Activated T-helper 1 cell treated with anti-CD3 and anti-CD28 coated beads, Interleukin-12 subunit alpha, Interleukin-12 subunit beta, Interleukin-2, Interleukin-4 antibody, amounts not matched to agents 30 ng/mL and 10 ng/mL and 1 ng/mL, durations not matched to agents 14 hours and 24 hours and 36 hours (primary cell): ENCODE results near the gene MXRA8. TPM values are rescaled to one million over a fixed set of nuclear protein-coding genes. Genes with fewer than 3 reads are reported as not detected.

Source experiments
- DNase-seq: peaks from one replicate; pipeline ENCODE4 v3.0.0; 2021; ENCODE audit warnings: low spot score
- H3K27ac Mint-ChIP-seq: one replicate; pipeline ENCODE4 v1.8.0; 2021; ENCODE audit warnings: mild to moderate bottlenecking, mixed read lengths
- H3K27me3 Mint-ChIP-seq: one replicate; pipeline ENCODE4 v1.8.0; 2022; ENCODE audit warnings: mild to moderate bottlenecking, moderate library complexity, mixed read lengths; ENCODE audit not compliant: insufficient read depth
- H3K36me3 Mint-ChIP-seq: one replicate; pipeline ENCODE4 v1.8.0; 2021; ENCODE audit warnings: low read depth, mixed read lengths
- H3K4me1 Mint-ChIP-seq: one replicate; pipeline ENCODE4 v1.8.0; 2021; ENCODE audit warnings: low read depth, mixed read lengths
- H3K4me3 Mint-ChIP-seq: one replicate; pipeline ENCODE4 v1.8.0; 2021; ENCODE audit warnings: mild to moderate bottlenecking, moderate library complexity, mixed read lengths
- H3K9me3 Mint-ChIP-seq: one replicate; pipeline ENCODE4 v1.8.0; 2021; ENCODE audit warnings: mixed read lengths
- intact Hi-C: fragments of 100-400 bp; cut with micrococcal nuclease; formaldehyde crosslinking; loops from one replicate; pipeline ENCODE4 v1.15.1; 2024
- total RNA-seq: library from RNA; stranded (reverse); gene quantifications from 2 replicates; pipeline ENCODE4 v1.2.3, GENCODE V29; 2022

The MXRA8 gene
- total RNA-seq, 1 donor from 2014 or later: 0.18 TPM

DNA sequence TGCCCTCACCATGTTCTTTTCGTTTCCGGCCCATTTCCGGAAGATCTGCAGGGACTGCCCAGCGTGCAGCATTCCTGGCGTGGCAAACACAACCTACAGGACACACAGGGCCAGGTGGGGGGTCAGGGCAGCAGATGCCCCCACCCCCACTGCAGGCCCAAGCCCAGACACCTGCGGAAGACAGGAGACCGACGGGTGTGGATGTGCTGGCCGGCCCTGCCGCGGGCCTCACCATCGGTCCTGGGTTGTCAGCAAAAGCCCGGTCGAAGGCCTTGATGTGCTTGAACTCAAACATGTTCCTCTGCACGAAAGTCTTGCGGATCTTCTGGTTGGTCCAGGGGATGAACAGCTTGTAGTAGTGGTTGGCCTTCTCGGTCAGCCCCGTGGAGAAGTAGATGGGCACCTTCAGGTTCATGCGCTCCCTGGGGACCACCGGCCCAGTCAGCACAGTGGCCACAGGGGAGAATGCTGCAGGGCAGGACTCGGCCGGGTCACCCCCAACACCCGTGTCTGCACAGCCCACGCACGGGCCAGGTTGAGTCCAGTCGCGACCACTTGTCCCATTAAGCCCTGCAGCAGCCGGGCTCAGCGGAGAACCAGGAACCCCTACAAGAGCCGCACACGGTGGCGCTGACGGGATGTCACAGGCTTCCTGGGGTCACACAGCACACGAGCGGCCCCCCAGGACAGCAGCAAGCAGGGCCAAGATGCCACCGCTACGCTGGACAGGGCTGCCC, 44.7 kb downstream of the MXRA8 start:
- peaks cover 14% of the 10 kb centered on the region for H3K36me3 Mint-ChIP-seq

DNA sequence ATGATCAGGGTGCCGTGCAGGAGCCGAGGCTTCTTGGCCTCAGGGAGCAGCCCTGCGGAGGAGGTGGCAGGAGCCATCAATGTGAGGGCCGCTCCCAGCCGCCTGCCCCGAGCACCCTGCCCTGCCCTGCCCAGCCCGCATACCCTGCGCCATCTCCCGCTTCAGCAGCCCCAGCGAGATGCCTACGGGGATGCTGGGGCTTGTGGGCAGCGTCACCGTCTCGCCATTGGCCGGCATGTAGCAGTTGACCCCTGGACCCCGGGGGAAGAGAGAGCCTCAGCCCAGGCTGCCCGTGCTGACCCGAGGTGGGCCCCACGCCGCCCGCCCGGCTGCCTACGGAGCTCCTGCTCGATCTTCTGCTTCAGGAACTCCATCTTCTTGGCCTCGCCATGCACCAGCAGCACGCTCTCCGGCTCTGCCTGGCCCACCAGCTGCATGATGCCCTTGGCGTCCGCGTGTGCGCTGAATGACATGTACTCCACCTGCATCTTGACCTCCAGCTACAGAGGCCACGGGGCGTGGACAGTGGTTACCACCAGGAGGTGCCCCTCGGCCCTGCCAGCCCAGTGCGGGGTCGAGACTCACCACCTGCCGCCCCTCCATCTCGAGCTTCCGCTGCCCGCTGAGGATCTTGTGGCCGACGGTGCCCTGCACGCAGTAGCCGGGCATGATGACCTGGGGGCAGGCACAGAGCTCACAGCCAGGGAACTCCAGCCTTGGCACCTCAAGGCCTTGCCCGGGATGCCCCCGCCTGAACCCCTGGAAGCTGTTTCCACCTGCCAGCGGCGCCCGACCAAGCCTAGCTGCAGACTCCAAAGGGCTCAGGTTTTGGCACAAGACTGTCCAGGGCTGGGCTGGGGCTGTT, 45.7 kb downstream of the MXRA8 start:
- Mint-ChIP-seq H3K27ac (no peak overlapping the region), H3K4me1 (no peaks in the 10 kb centered on the region)

More for the DNA sequence above, 44.7 kb downstream of the MXRA8 start:
- no peak for DNase-seq
- Mint-ChIP-seq H3K27ac (no peak overlapping the region), H3K27me3 (no peaks in the 10 kb centered on the region), H3K9me3 (no peaks in the 10 kb centered on the region), H3K4me3 (no peak overlapping the region), H3K4me1 (no peaks in the 10 kb centered on the region)
- intact Hi-C loops: no loop called here

DNA sequence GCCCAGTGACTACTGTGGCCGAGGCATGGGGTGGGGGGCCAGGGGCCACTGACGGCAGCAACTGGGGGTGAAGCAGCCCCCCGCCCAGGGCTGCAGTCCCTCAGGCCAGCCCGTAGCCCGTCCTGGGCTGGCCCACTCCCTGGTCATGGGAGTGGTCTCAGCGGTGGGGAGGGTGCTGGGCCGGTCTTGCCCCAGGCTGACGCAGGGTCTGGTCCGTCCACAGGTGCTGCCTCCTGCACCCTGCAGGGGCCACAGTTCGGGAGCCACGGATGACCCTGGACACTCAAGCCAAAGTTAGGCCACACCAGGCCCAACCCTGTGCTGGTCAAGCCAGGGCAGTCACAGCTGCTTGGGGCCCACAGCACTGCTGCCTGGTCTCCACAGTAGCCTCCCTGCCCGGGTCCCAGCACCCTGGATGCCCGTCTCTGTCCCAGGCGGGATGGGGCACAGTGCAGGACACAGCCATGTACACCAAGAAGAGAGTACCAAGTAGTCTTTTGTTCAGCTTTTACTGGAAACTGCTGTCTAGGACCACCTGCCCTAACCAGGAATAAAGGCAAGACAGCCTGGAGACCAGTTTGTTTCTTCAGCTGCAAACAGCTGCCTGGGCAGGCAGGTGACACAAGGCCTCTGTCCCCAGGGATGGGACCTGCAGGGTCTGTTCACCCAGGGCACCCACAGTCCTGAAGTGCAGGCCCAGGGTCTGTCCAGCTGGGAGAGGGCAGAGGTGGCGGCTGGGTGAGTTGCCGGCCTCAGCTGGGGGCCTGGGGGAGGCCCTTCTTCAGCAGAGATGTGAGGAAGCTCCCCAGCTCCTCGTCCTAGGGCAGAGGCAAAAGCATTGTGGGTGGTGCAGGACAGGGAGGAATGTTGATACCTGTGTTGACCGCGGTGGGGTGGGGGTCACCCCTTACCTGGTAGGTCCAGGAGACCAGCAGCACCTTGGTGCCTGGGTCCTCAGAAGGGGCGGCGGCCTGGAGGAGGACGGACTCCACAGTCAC, 46.9 kb downstream of the MXRA8 start:
- H3K4me1 Mint-ChIP-seq: peaks cover 8% of the 10 kb centered on the region
- intact Hi-C loops: no loop called here
- no peaks in the 10 kb centered on the region for H3K27me3 Mint-ChIP-seq
- no peak overlapping the region for H3K4me3 Mint-ChIP-seq
- H3K27ac Mint-ChIP-seq: no peak overlapping the region
- DNase-seq: no peak
- H3K36me3 Mint-ChIP-seq: peaks cover 12% of the 10 kb centered on the region
- H3K9me3 Mint-ChIP-seq: no peaks in the 10 kb centered on the region

More for the DNA sequence above, 45.7 kb downstream of the MXRA8 start:
- H3K4me3 Mint-ChIP-seq: no peak overlapping the region
- intact Hi-C loops: no loop called here
- peaks cover 14% of the 10 kb centered on the region for H3K36me3 Mint-ChIP-seq
- H3K9me3 Mint-ChIP-seq: no peaks in the 10 kb centered on the region
- DNase-seq: no peak
- H3K27me3 Mint-ChIP-seq: no peaks in the 10 kb centered on the region

DNA sequence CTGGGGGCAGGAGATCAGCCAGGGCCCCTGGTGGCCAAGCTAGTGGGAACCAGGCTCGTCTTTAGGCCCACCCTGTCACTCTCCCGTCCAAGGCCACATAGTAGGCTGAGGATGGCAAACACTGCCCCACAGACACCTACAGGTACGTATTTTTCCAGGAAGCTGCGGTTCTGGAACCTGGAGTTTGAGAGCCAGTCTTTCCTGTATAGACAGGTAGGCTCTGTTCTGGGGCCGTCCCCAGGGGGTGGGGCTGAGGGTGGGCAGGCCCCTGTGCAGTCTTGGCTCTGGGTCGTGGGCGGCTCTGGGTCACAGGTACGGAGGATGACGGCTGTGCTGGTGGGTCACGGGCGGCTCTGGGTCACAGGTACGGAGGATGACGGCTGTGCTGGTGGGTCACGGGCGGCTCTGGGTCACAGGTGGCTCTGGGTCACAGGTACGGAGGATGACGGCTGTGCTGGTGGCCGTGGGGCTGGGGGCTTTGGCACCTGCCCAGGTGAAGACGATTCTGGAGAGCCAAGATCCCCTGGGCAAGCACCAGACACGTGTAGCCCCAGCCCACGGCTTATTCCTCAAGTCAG, 47.8 kb downstream of the MXRA8 start:
- no peak for DNase-seq
- Mint-ChIP-seq H3K36me3 (peaks cover 10% of the 10 kb centered on the region), H3K27ac (peak overlapping the region; percentile 29), H3K4me1 (peaks cover 15% of the 10 kb centered on the region), H3K27me3 (no peaks in the 10 kb centered on the region), H3K4me3 (peak overlapping the region; percentile 72), H3K9me3 (no peaks in the 10 kb centered on the region)
- intact Hi-C loops: no loop called here

DNA sequence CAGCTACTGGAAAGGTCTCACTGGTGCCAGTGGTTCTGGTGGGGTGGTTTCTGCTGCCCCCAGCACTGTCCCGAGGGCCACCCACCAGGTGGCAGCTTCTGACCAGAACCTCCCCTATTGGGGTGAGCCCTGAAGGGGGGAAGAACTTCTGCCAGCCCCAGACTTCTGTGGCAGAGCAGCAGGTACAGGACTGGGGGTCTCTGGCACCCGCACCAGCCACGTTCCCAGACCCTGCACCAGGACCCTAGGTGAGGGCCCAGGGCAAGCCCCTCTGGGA, 48.3 kb downstream of the MXRA8 start:
- Mint-ChIP-seq H3K27me3 (no peaks in the 10 kb centered on the region), H3K36me3 (peaks cover 8% of the 10 kb centered on the region), H3K4me3 (peak overlapping the region; percentile 72), H3K27ac (no peak overlapping the region), H3K4me1 (peaks cover 15% of the 10 kb centered on the region), H3K9me3 (no peaks in the 10 kb centered on the region)
- intact Hi-C loops: no loop called here
- DNase-seq: no peak

DNA sequence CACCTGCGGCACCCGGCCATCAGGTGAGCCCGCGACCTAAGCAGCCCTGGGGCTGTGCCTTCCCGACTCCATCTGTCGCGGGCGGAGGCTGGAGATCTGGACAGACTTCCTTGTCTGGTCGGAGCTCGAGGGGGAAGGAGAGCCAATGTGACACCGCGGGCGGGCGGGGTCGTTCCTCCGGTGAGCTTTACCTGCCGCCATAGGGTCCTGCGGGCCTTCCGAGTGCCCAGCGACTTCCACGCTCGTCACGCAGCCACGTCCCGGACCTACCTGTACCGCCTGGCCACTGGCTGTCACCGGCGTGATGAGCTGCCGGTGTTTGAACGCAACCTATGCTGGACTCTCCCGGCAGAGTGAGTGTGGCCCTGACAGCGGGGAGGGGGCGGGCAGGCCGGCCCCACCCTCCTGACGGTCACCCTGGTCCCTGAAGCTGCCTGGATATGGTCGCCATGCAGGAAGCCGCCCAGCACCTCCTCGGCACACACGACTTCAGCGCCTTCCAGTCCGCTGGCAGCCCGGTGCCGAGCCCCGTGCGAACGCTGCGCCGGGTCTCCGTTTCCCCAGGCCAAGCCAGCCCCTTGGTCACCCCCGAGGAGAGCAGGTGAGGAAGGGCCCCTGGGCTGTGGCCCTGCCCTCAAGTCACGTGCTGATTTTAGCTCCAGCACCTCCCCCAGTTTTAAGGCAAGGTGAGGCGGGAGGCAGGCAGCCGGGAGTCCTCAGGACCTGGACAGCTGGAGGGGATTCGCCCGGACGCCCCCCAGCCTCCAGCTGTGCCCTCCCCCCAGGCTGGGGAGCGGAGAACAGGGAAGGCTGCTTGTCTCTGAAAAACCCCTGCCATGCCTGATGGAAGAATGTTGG, 48.9 kb downstream of the MXRA8 start:
- Mint-ChIP-seq H3K4me1 (peaks cover 15% of the 10 kb centered on the region), H3K9me3 (no peaks in the 10 kb centered on the region), H3K27me3 (no peaks in the 10 kb centered on the region), H3K27ac (no peak overlapping the region), H3K36me3 (peaks cover 5% of the 10 kb centered on the region), H3K4me3 (peak overlapping the region; percentile 72)
- intact Hi-C loops: loop anchor here (2.0 to 5.0 kb wide), 7 partner anchors 37 to 352 kb away; partner anchors contain the start of genes ATAD3A, CCNL2, MIB2 and NOC2L
- DNase-seq: no peak

DNA sequence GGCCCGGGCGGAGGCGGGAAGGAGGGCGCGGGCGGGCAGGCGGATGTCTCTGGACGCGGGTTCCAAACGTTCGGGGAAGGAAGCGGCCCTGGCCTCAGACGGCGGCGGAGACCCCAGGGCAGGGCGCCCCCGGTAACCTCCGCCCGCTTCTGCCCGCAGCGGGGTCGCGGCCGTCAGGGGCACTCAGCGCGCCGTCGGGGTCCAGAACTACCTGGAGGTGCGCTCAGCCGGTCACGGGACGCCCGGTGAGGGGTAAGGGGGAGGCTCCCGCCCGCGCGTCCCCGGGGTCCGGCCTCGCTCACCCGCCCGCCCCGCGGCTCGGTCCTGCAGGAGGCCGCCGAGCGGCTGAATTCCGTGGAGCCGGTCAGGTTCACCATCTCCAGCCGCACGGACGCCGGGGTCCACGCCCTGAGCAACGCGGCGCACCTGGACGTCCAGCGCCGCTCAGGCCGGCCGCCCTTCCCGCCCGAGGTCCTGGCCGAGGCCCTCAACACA, 49.6 kb downstream of the MXRA8 start:
- DNase-seq: no peak
- Mint-ChIP-seq H3K27ac (peak overlapping the region; percentile 86), H3K27me3 (no peaks in the 10 kb centered on the region), H3K36me3 (peaks cover 5% of the 10 kb centered on the region), H3K4me1 (peaks cover 15% of the 10 kb centered on the region), H3K9me3 (no peaks in the 10 kb centered on the region), H3K4me3 (peak overlapping the region; percentile 85)
- intact Hi-C loops: loop anchor here (1.0 to 5.0 kb wide), 10 partner anchors 15 to 352 kb away; partner anchors contain the start of genes ATAD3A, AURKAIP1, C1orf159 and CCNL2

DNA sequence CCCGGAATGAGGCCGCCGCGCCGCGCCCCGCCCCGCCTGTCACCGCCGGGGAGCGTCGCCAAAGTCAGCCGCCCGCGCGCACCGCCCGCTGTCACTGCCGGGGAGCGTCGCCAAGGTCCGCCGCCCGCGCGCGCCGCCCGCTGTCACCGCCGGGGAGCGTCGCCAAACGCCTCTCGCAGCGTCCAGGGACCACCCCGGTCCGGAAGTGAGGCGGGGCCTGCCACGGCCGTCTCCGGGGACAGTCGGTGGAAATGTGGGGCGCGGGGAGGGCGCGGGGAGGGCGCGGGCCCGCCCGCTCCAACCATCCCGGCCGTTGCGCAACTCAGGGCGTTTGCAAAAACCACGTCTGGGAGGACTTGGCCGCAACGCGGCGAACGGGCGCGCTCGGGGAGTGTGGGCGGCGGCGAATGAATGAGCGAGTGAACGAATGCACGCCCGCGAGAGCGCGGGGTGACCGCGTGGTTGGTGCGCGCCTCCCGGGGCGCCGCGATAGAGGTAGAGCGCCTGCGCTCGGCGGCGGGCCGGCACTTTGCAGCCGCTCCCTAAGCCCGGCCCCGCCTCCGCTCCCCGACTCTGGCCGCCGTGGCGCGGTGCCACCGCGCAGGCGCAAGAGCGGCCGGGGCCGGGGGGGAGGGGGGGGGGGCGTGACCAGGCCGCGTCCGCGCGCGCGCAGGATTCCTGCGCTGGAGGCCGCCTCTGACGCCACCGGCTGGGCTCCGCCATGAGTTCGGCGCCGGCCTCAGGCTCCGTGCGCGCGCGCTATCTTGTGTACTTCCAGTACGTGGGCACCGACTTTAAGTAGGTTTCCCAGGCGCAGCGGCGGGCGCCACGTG, 50.2 kb downstream of the MXRA8 start, which contains the start of the genes ACAP3 and PUSL1:
Gene ACAP3, minus strand, starts transcription at position 8 of the 833 bp plus-strand sequence. CDS start 115 bp downstream, outside the sequence.
Gene PUSL1, plus strand, starts transcription at position 675 of the 833 bp plus-strand sequence. Its CDS starts 47 bp downstream, at position 722.
- intact Hi-C loops: loop anchor here (1.0 to 5.0 kb wide), 10 partner anchors 16 to 351 kb away; partner anchors contain the start of genes ATAD3A, AURKAIP1, C1orf159 and CCNL2
- Mint-ChIP-seq H3K9me3 (no peaks in the 10 kb centered on the region), H3K4me1 (peaks cover 15% of the 10 kb centered on the region), H3K27me3 (no peaks in the 10 kb centered on the region), H3K27ac (peak within 1 kb of the TSS; percentile 86), H3K4me3 (peak within 1 kb of the TSS; percentile 88), H3K36me3 (peaks cover 2% of the 10 kb centered on the region)
- DNase-seq: peak; percentile 86

DNA sequence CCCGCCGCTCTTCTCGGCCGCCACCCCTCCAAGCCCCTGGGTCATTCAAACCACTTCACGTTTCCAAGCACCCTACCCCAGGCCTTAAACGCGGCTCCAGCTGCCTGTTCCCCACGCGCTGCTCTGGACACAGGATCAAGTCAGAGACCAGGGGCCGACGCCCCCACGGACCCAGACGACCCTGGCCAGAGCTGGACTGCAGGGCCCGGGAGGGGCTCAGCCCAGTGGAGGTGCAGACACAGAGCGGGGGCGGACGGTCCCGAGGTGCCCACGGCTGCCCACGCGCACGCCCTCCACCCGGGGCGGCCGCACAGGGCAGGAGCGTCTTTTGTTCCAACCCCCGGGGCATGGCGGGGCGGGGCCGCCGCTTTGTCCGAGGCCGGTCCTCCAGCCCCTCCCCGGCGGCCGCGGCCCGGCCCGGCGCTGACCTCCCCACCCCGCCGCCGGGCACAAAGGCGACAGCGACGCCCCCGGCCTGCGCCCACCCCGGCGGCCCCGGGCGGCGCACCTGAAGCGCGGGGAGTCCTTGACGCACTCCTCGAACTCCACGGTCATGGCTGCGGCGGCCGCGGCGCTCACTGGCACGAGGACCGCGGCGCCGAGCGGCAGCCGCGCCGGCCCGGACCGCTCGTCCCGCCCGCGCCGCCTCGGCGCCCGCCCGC, 51.0 kb downstream of the MXRA8 start:
- no peaks in the 10 kb centered on the region for H3K36me3 Mint-ChIP-seq
- intact Hi-C loops: loop anchor here (5.0 kb wide), 6 partner anchors 35 to 350 kb away; partner anchors contain the start of genes ATAD3A, CCNL2, NOC2L and TNFRSF18
- DNase-seq: no peak
- no peaks in the 10 kb centered on the region for H3K9me3 Mint-ChIP-seq
- H3K27ac Mint-ChIP-seq: peak overlapping the region; percentile 85
- no peaks in the 10 kb centered on the region for H3K27me3 Mint-ChIP-seq
- H3K4me3 Mint-ChIP-seq: peak overlapping the region; percentile 88
- peaks cover 15% of the 10 kb centered on the region for H3K4me1 Mint-ChIP-seq

DNA sequence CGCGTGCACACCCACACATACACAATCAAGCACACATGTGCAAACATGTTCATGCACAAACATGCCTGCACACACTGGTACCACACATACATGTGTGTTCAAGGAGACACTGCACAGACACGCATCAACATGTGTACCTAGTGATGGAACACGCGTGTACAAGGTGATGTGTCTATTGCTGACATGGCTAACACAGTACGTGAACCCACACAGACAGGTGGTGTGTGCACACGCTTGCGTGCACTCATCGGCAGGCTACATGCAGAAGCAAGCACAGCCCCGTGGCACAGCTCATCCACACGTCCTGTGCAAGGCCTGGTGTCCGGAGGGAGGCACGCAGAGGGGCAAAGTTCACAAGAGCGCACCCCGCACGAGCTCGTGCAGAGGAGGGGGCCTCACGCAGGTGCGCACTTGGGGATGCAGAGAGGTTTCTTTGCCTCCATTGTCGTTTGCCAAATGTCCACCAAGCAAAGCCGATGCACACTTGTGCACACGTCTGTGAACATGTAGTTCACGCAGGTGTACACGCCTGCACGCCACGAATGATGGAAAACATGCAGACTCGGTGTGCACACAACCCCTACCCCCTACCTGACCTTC, 51.6 kb downstream of the MXRA8 start:
- Mint-ChIP-seq H3K4me1 (peaks cover 15% of the 10 kb centered on the region), H3K4me3 (peak overlapping the region; percentile 88), H3K27ac (peak overlapping the region; percentile 85), H3K27me3 (no peaks in the 10 kb centered on the region), H3K9me3 (no peaks in the 10 kb centered on the region), H3K36me3 (no peaks in the 10 kb centered on the region)
- no peak for DNase-seq
- intact Hi-C loops: loop anchor here (5.0 kb wide), 6 partner anchors 34 to 349 kb away; partner anchors contain the start of genes ATAD3A, CCNL2, NOC2L and TNFRSF18
